Smooth muscle cell of the pulmonary artery (primary cell): ENCODE measurements around the gene ARG2. TPM values are rescaled to one million over a fixed set of nuclear protein-coding genes. Genes with fewer than 3 reads are reported as not detected.

ENCODE experiments used
- total RNA-seq: library from RNA; depleted of rRNA; stranded (reverse); fragments of >200 nt; gene quantifications from 2 replicates; pipeline ENCODE4 v1.2.3, GENCODE V29; 2014

The ARG2 gene
- 3.8 and 4.1 TPM in 2 replicates for total RNA-seq

GRCh38 chr14:67619446-67620216 lies at the start of gene ARG2:
ARG2 (plus strand) TSS chr14:67619920; CDS start chr14:67619978, 58 bp downstream.

GRCh38 chr14:67599698-67600561 lies 19.8 kb upstream of the ARG2 start, which contains the start of gene PIGH:
PIGH (minus strand) TSS chr14:67600268; CDS start chr14:67600203, 65 bp downstream.

GRCh38 chr14:67674480-67675218 lies 54.9 kb downstream of the ARG2 start, which contains the start of gene VTI1B:
VTI1B (minus strand) TSS chr14:67674632; CDS start chr14:67674489, 143 bp downstream.

GRCh38 chr14:67695394-67695949 lies 75.8 kb downstream of the ARG2 start, which contains the start of gene RDH11:
RDH11 (minus strand) TSS chr14:67695764; CDS start chr14:67695703, 61 bp downstream.

Other genes starting within 250 kb of the ARG2 start
- gene PLEK2, start 207.8 kb upstream of the ARG2 start, total RNA-seq: 0.98 and 3.6 TPM in 2 replicates
- gene TMEM229B, start 131.2 kb upstream of the ARG2 start, total RNA-seq: 2.5 and 2.7 TPM in 2 replicates
- 0.20 and 0.36 TPM in 2 replicates for gene PLEKHH1, start 86.6 kb upstream of the ARG2 start, total RNA-seq
- 15.8 and 16.2 TPM in 2 replicates for gene PIGH, start 19.7 kb upstream of the ARG2 start, total RNA-seq
- gene VTI1B, start 54.7 kb downstream of the ARG2 start, total RNA-seq: 80.2 and 83.6 TPM in 2 replicates
- gene RDH11, start 75.8 kb downstream of the ARG2 start, total RNA-seq: 100 and 113 TPM in 2 replicates
- gene RDH12, start 82.0 kb downstream of the ARG2 start, total RNA-seq: not detected in 2 replicates
- 23.5 and 26.7 TPM in 2 replicates for gene ZFYVE26, start 196.7 kb downstream of the ARG2 start, total RNA-seq
- 14.7 and 21.0 TPM in 2 replicates for gene RAD51B, start 199.9 kb downstream of the ARG2 start, total RNA-seq